Mucosa of rectum (tissue), 2 donors: ENCODE measurements around the gene KLHDC4.

ENCODE experiments used
- H3K27ac ChIP-seq, 2 donors: one replicate each; pipeline ENCODE4 v1.7.0; 2013; ENCODE audit warnings: inconsistent platforms in 2 of 2, low read depth in 2 of 2, low read length in 2 of 2
- H3K27me3 ChIP-seq, 2 donors: one replicate each; pipeline ENCODE4 v1.7.0; 2013; ENCODE audit warnings: low read length in 2 of 2; ENCODE audit not compliant: control insufficient read depth in 2 of 2, insufficient read depth in 2 of 2
- H3K36me3 ChIP-seq, 2 donors: one replicate each; pipeline ENCODE4 v1.7.0; 2013; ENCODE audit warnings: low read length in 2 of 2; ENCODE audit not compliant: control insufficient read depth in 2 of 2, insufficient read depth in 2 of 2
- H3K4me1 ChIP-seq, 2 donors: one replicate each; pipeline ENCODE4 v1.7.0; 2013; ENCODE audit warnings: low read length in 2 of 2, mild to moderate bottlenecking in 1 of 2; ENCODE audit not compliant: control insufficient read depth in 2 of 2, insufficient read depth in 2 of 2
- H3K4me3 ChIP-seq, 2 donors: one replicate each; pipeline ENCODE4 v1.7.0; 2013; ENCODE audit warnings: low read length in 2 of 2
- H3K9ac ChIP-seq, 2 donors: one replicate each; pipeline ENCODE4 v1.7.0; 2013; ENCODE audit warnings: low read length in 2 of 2, low read depth in 1 of 2, mild to moderate bottlenecking in 1 of 2
- H3K9me3 ChIP-seq, 2 donors: one replicate each; pipeline ENCODE4 v1.7.0; 2013; ENCODE audit warnings: low read length in 2 of 2; ENCODE audit not compliant: control insufficient read depth in 2 of 2
- donor health status: healthy.
- donor health status: Normal muscosa, but diverticular disease.

KLHDC4 gene

GRCh38 chr16:87678618-87679017 lies 87.2 kb downstream of the KLHDC4 start:
- Histone ChIP-seq H3K4me1 (no peaks in the 10 kb centered on the region), H3K27me3 (no peaks in the 10 kb centered on the region), H3K9ac (no peak overlapping the region), H3K9me3 (no peaks in the 10 kb centered on the region), H3K4me3 (no peak overlapping the region), H3K27ac (no peak overlapping the region), H3K36me3 (no peaks in the 10 kb centered on the region)

- Histone ChIP-seq H3K27ac (no peak overlapping the region), H3K27me3 (no peaks in the 10 kb centered on the region), H3K36me3 (no peaks in the 10 kb centered on the region), H3K9me3 (no peaks in the 10 kb centered on the region), H3K4me1 (no peaks in the 10 kb centered on the region), H3K9ac (no peak overlapping the region), H3K4me3 (no peak overlapping the region)
Observed at GRCh38 chr16:87677830-87678229, 88.0 kb downstream of the KLHDC4 start.

GRCh38 chr16:87675111-87675719 lies 90.6 kb downstream of the KLHDC4 start:
- Histone ChIP-seq H3K27ac (no peak overlapping the region), H3K9ac (no peak overlapping the region), H3K27me3 (peaks cover 0 to 2% of the 10 kb centered on the region in 2 donors), H3K4me3 (no peak overlapping the region), H3K4me1 (no peaks in the 10 kb centered on the region), H3K36me3 (no peaks in the 10 kb centered on the region), H3K9me3 (no peaks in the 10 kb centered on the region)

GRCh38 chr16:87674419-87674818 lies 91.4 kb downstream of the KLHDC4 start:
- Histone ChIP-seq H3K9ac (no peak overlapping the region), H3K27me3 (peaks cover 0 to 5% of the 10 kb centered on the region in 2 donors), H3K9me3 (no peaks in the 10 kb centered on the region), H3K36me3 (no peaks in the 10 kb centered on the region), H3K4me3 (no peak overlapping the region), H3K4me1 (no peaks in the 10 kb centered on the region), H3K27ac (no peak overlapping the region)

- H3K36me3 ChIP-seq: no peaks in the 10 kb centered on the region
- no peak overlapping the region for H3K9ac ChIP-seq
- no peaks in the 10 kb centered on the region for H3K9me3 ChIP-seq
- peaks cover 0 to 5% of the 10 kb centered on the region in 2 donors for H3K27me3 ChIP-seq
- H3K27ac ChIP-seq: no peak overlapping the region
- no peak overlapping the region for H3K4me3 ChIP-seq
- no peaks in the 10 kb centered on the region for H3K4me1 ChIP-seq
Observed at GRCh38 chr16:87671715-87672270, 94.0 kb downstream of the KLHDC4 start.

GRCh38 chr16:87671221-87671620 lies 94.6 kb downstream of the KLHDC4 start:
- Histone ChIP-seq H3K4me1 (no peaks in the 10 kb centered on the region), H3K4me3 (no peak overlapping the region), H3K27ac (no peak overlapping the region), H3K9ac (no peak overlapping the region), H3K27me3 (peaks cover 0 to 5% of the 10 kb centered on the region in 2 donors), H3K36me3 (no peaks in the 10 kb centered on the region), H3K9me3 (no peaks in the 10 kb centered on the region)

- no peaks in the 10 kb centered on the region for H3K4me1 ChIP-seq
- no peaks in the 10 kb centered on the region for H3K9me3 ChIP-seq
- no peak overlapping the region for H3K4me3 ChIP-seq
- no peak overlapping the region for H3K27ac ChIP-seq
- no peaks in the 10 kb centered on the region for H3K36me3 ChIP-seq
- H3K9ac ChIP-seq: no peak overlapping the region
- peaks cover 0 to 5% of the 10 kb centered on the region in 2 donors for H3K27me3 ChIP-seq
Observed at GRCh38 chr16:87669672-87670071, 96.1 kb downstream of the KLHDC4 start.

GRCh38 chr16:87667946-87668345 lies 97.8 kb downstream of the KLHDC4 start:
- H3K27me3 ChIP-seq: peaks cover 0 to 5% of the 10 kb centered on the region in 2 donors

GRCh38 chr16:87667443-87667842 lies 98.3 kb downstream of the KLHDC4 start:
- no peak overlapping the region for H3K27ac ChIP-seq
- no peaks in the 10 kb centered on the region for H3K36me3 ChIP-seq
- H3K27me3 ChIP-seq: peaks cover 0 to 5% of the 10 kb centered on the region in 2 donors
- H3K9me3 ChIP-seq: no peaks in the 10 kb centered on the region
- H3K4me3 ChIP-seq: no peak overlapping the region
- H3K4me1 ChIP-seq: no peaks in the 10 kb centered on the region
- no peak overlapping the region for H3K9ac ChIP-seq

More at GRCh38 chr16:87667946-87668345, 97.8 kb downstream of the KLHDC4 start:
- Histone ChIP-seq H3K9me3 (no peaks in the 10 kb centered on the region), H3K4me1 (no peaks in the 10 kb centered on the region), H3K4me3 (no peak overlapping the region), H3K36me3 (no peaks in the 10 kb centered on the region), H3K27ac (no peak overlapping the region), H3K9ac (no peak overlapping the region)

GRCh38 chr16:87666919-87667318 lies 98.9 kb downstream of the KLHDC4 start:
- H3K27me3 ChIP-seq: peaks cover 0 to 5% of the 10 kb centered on the region in 2 donors
- no peak overlapping the region for H3K27ac ChIP-seq

More at GRCh38 chr16:87666919-87667318, 98.9 kb downstream of the KLHDC4 start:
- Histone ChIP-seq H3K9me3 (no peaks in the 10 kb centered on the region), H3K9ac (no peak overlapping the region), H3K4me3 (no peak overlapping the region), H3K36me3 (no peaks in the 10 kb centered on the region), H3K4me1 (no peaks in the 10 kb centered on the region)
